ENCODE results near the gene CAPN12.

The CAPN12 gene

GRCh38 chr19:38712161-38712748 is 32.0 kb downstream of the CAPN12 start:
- DNase-seq (ENCODE audit: low read depth in 4 of 4, low spot score in 1 of 4), result no peak

- no peak for DNase-seq (ENCODE audit: low read depth in 4 of 4, low spot score in 1 of 4)
Measured at GRCh38 chr19:38711726-38712153, 32.5 kb downstream of the CAPN12 start.

GRCh38 chr19:38710928-38711725 is 33.1 kb downstream of the CAPN12 start:
- no peak for DNase-seq (ENCODE audit: low read depth in 4 of 4, low spot score in 1 of 4)

GRCh38 chr19:38710416-38710702 is 33.9 kb downstream of the CAPN12 start:
- no peak for DNase-seq (ENCODE audit: low read depth in 4 of 4, low spot score in 1 of 4)

- no peak for DNase-seq (ENCODE audit: low read depth in 4 of 4, low spot score in 1 of 4)
Measured at GRCh38 chr19:38709671-38710415, 34.4 kb downstream of the CAPN12 start.

GRCh38 chr19:38709119-38709518 is 35.2 kb downstream of the CAPN12 start:
- DNase-seq (ENCODE audit: low read depth in 4 of 4, low spot score in 1 of 4), result no peak

GRCh38 chr19:38708413-38709024 is 35.8 kb downstream of the CAPN12 start:
- DNase-seq (ENCODE audit: low read depth in 4 of 4, low spot score in 1 of 4), result no peak

GRCh38 chr19:38707512-38708114 is 36.7 kb downstream of the CAPN12 start:
- DNase-seq (ENCODE audit: low read depth in 4 of 4, low spot score in 1 of 4), result no peak

GRCh38 chr19:38706792-38707511 is 37.3 kb downstream of the CAPN12 start:
- no peak for DNase-seq (ENCODE audit: low read depth in 4 of 4, low spot score in 1 of 4)

GRCh38 chr19:38705197-38706019 is 38.9 kb downstream of the CAPN12 start:
- no peak for DNase-seq (ENCODE audit: low read depth in 4 of 4, low spot score in 1 of 4)

- no peak for DNase-seq (ENCODE audit: low read depth in 4 of 4, low spot score in 1 of 4)
Measured at GRCh38 chr19:38704488-38705026, 39.7 kb downstream of the CAPN12 start.

GRCh38 chr19:38703509-38703908 is 40.8 kb downstream of the CAPN12 start:
- DNase-seq (ENCODE audit: low read depth in 4 of 4, low spot score in 1 of 4), result no peak

- DNase-seq (ENCODE audit: low read depth in 4 of 4, low spot score in 1 of 4), result no peak
Measured at GRCh38 chr19:38702278-38702677, 42.0 kb downstream of the CAPN12 start.

GRCh38 chr19:38701455-38702063 is 42.7 kb downstream of the CAPN12 start:
- no peak for DNase-seq (ENCODE audit: low read depth in 4 of 4, low spot score in 1 of 4)

- no peak for DNase-seq (ENCODE audit: low read depth in 4 of 4, low spot score in 1 of 4)
Measured at GRCh38 chr19:38700902-38701454, 43.3 kb downstream of the CAPN12 start.

GRCh38 chr19:38700350-38700901 is 43.8 kb downstream of the CAPN12 start:
- DNase-seq (ENCODE audit: low read depth in 4 of 4, low spot score in 1 of 4), result no peak

- DNase-seq (ENCODE audit: low read depth in 4 of 4, low spot score in 1 of 4), result no peak
Measured at GRCh38 chr19:38699647-38700349, 44.5 kb downstream of the CAPN12 start.

- DNase-seq (ENCODE audit: low read depth in 4 of 4, low spot score in 1 of 4), result no peak
Measured at GRCh38 chr19:38699027-38699346, 45.3 kb downstream of the CAPN12 start.

Data from stimulated activated CD4-positive, alpha-beta T cell treated with anti-CD3 and anti-CD28 coated beads, Interleukin-1b, Interleukin-23, amount 100 ng/mL, for 24 hours (primary cell).